HG03521 (cell line): ENCODE data around the gene RILP.

Source experiments
- ATAC-seq: cut with Tn5 transposase; IDR thresholded peaks from one replicate; pipeline ENCODE4 v1.9.1; 2021; ENCODE audit warnings: mild to moderate bottlenecking, moderate library complexity; ENCODE audit not compliant: unreplicated experiment

RILP gene

GRCh38 chr17:1605681-1606351 lies 43.9 kb downstream of the RILP start:
- ATAC-seq = no peak

- ATAC-seq = no peak
These were observed 44.7 kb downstream of the RILP start for GRCh38 chr17:1604831-1605528.

- no peak for ATAC-seq
These were observed 48.1 kb downstream of the RILP start for GRCh38 chr17:1601571-1601970.

GRCh38 chr17:1598399-1599095 lies 51.1 kb downstream of the RILP start:
- ATAC-seq = no peak

GRCh38 chr17:1597861-1598342 lies 51.8 kb downstream of the RILP start:
- ATAC-seq = no peak
